Measurements from ENCODE around the gene SALL4.
"Not testable (repeated sequence)": the region's sequence is repeated elsewhere in the genome, so short reads cannot be mapped to it uniquely, and the experiment has no call there.

The SALL4 gene

GRCh38 chr20:51739722-51740249, 62.5 kb downstream of the SALL4 start:
- H3K9ac ChIP-seq (ENCODE audit: insufficient read length), result no peak overlapping the region
- H3K36me3 ChIP-seq (ENCODE audit: insufficient read depth, low read length), result no peaks in the 10 kb centered on the region
- DNase-seq (ENCODE audit: low read depth, low spot score), result no peak

DNA sequence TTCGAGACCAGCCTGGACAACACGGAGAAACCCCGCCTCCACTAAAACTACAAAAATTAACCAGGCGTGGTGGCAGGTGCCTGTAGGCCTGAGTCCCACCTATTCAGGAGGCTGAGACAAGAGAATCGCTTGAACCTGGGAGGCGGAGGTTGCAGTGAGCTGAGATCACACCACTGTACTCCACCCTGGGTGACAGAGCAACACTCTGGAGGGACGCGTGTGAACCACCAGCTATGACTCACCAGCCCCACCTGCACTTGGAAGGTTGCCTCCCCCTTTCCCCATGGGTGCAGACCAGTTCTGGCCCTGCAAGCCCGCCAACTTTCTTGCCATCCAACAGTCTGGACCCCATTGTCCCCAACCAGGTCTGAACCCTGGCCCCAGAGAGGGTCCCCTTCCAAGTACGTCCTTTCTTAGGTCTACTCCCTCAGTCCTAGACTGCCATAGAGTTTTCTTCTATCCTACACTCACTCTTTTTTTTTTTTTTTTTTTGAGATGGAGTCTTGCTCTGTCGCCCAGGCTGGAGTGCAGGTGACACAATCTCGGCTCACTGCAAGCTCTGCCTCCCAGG, 63.4 kb downstream of the SALL4 start:
- Histone ChIP-seq H3K4me3 (no peak overlapping the region), H3K36me3 (ENCODE audit: insufficient read depth, low read length) (no peaks in the 10 kb centered on the region), H3K9me3 (ENCODE audit: low read depth, low read length) (no peaks in the 10 kb centered on the region), H3K27ac (no peak overlapping the region), H3K9ac (ENCODE audit: insufficient read length) (no peak overlapping the region)
- TF ChIP-seq POLR2AphosphoS5 (IDR thresholded peaks at IDR 0.05; ENCODE audit: borderline replicate concordance, low read depth, low read length), result no peak
- no peak for TF ChIP-seq FOXP2 (optimal IDR thresholded peaks at IDR 0.05; ENCODE audit: control extremely low read depth, extremely low read length, insufficient read depth)
- no peak for TF ChIP-seq EZH2 (IDR thresholded peaks at IDR 0.05)
- DNase-seq (ENCODE audit: low read depth, low spot score), result no peak

More at GRCh38 chr20:51739722-51740249, 62.5 kb downstream of the SALL4 start:
- Histone ChIP-seq H3K9me3 (ENCODE audit: low read depth, low read length) (no peaks in the 10 kb centered on the region), H3K27ac (no peak overlapping the region), H3K4me3 (no peak overlapping the region)
- no peak for TF ChIP-seq EZH2 (IDR thresholded peaks at IDR 0.05)
- no peak for TF ChIP-seq POLR2AphosphoS5 (IDR thresholded peaks at IDR 0.05; ENCODE audit: borderline replicate concordance, low read depth, low read length)
- no peak for TF ChIP-seq FOXP2 (optimal IDR thresholded peaks at IDR 0.05; ENCODE audit: control extremely low read depth, extremely low read length, insufficient read depth)

GRCh38 chr20:51738261-51738660, 64.1 kb downstream of the SALL4 start:
- H3K4me3 ChIP-seq; DNase-seq (ENCODE audit: low read depth, low spot score): not testable (repeated sequence)

DNA sequence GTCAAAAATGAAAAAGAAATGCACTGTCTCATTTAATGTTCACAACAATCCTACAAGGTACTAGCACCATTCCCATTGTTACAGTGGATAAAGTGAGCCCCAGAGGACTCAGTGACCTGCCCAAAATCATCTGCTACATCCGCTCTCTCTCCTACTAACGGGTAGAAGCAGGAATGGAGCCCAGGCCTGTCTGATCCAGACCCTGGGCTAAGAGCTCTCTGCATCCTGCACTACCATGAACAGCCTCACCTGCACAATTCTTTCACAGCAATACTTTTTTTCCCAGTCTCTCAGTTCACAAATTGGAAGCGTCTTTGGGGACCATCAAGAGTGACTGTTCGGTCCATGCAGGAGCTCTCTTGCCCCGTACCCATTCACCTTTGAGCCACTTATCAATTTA, 65.4 kb downstream of the SALL4 start:
- no peak overlapping the region for H3K27ac ChIP-seq
- no peak overlapping the region for H3K9ac ChIP-seq (ENCODE audit: insufficient read length)
- H3K4me3 ChIP-seq, result no peak overlapping the region
- no peaks in the 10 kb centered on the region for H3K36me3 ChIP-seq (ENCODE audit: insufficient read depth, low read length)
- TF ChIP-seq EZH2 (IDR thresholded peaks at IDR 0.05) (no peak), POLR2AphosphoS5 (IDR thresholded peaks at IDR 0.05; ENCODE audit: borderline replicate concordance, low read depth, low read length) (no peak), FOXP2 (optimal IDR thresholded peaks at IDR 0.05; ENCODE audit: control extremely low read depth, extremely low read length, insufficient read depth) (no peak)
- H3K9me3 ChIP-seq (ENCODE audit: low read depth, low read length), result no peaks in the 10 kb centered on the region
- DNase-seq (ENCODE audit: low read depth, low spot score), result no peak

More at GRCh38 chr20:51738261-51738660, 64.1 kb downstream of the SALL4 start:
- not testable (repeated sequence) for H3K27ac ChIP-seq; H3K36me3 ChIP-seq (ENCODE audit: insufficient read depth, low read length); H3K9ac ChIP-seq (ENCODE audit: insufficient read length); H3K9me3 ChIP-seq (ENCODE audit: low read depth, low read length)

DNA sequence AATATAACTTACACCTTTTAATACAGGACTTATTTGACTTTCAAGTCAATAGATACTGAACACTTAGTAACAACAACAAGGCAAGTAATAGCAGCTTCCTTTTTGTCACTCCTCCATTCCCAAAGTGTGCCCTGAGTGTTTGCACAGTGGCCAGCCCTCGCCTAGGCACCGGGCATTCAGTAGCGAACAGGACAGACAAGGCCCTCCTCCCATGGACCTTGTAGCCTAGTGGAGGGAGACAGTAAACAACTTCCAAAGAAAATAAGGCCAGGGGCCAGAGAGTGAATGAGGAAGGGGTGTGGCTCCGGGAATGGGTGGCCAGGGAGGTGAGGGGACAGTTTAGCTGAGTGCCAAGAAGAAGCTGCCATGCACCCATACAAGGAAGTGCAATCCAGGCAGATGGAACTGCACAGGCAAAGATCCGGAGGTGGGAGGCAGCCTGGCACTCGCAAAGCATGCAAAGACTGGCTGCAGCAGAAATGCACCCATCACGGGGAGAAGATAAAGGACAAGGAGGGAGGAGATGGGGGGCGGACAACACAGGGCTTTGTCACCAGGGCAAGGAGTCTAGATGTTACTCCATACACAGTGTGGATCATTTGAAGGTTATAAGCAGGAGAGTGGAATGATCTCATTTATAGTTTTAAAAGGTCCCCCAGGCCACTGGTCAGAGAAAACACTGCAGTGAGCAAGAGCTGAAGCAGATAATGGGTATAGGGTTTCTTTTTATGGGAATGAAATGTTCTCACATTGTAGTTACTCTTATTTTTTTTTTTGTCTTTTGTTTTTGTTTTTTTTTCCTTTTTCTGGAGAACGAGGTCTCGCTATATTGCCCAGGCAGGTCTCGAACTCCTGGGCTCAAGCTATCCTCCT, 66.4 kb downstream of the SALL4 start:
- no peak overlapping the region for H3K4me3 ChIP-seq
- no peaks in the 10 kb centered on the region for H3K9me3 ChIP-seq (ENCODE audit: low read depth, low read length)
- no peak overlapping the region for H3K9ac ChIP-seq (ENCODE audit: insufficient read length)
- H3K36me3 ChIP-seq (ENCODE audit: insufficient read depth, low read length), result no peaks in the 10 kb centered on the region
- no peak for TF ChIP-seq EZH2 (IDR thresholded peaks at IDR 0.05)
- no peak for TF ChIP-seq FOXP2 (optimal IDR thresholded peaks at IDR 0.05; ENCODE audit: control extremely low read depth, extremely low read length, insufficient read depth)
- H3K27ac ChIP-seq, result no peak overlapping the region
- no peak for DNase-seq (ENCODE audit: low read depth, low spot score)

- H3K27ac ChIP-seq, result no peak overlapping the region
- no peak overlapping the region for H3K4me3 ChIP-seq
- H3K9me3 ChIP-seq (ENCODE audit: low read depth, low read length), result no peaks in the 10 kb centered on the region
- H3K9ac ChIP-seq (ENCODE audit: insufficient read length), result no peak overlapping the region
- TF ChIP-seq EZH2 (IDR thresholded peaks at IDR 0.05) (no peak), POLR2AphosphoS5 (IDR thresholded peaks at IDR 0.05; ENCODE audit: borderline replicate concordance, low read depth, low read length) (no peak), FOXP2 (optimal IDR thresholded peaks at IDR 0.05; ENCODE audit: control extremely low read depth, extremely low read length, insufficient read depth) (no peak)
- DNase-seq (ENCODE audit: low read depth, low spot score), result no peak
- no peaks in the 10 kb centered on the region for H3K36me3 ChIP-seq (ENCODE audit: insufficient read depth, low read length)
Observed at GRCh38 chr20:51734876-51735720, 67.2 kb downstream of the SALL4 start.

DNA sequence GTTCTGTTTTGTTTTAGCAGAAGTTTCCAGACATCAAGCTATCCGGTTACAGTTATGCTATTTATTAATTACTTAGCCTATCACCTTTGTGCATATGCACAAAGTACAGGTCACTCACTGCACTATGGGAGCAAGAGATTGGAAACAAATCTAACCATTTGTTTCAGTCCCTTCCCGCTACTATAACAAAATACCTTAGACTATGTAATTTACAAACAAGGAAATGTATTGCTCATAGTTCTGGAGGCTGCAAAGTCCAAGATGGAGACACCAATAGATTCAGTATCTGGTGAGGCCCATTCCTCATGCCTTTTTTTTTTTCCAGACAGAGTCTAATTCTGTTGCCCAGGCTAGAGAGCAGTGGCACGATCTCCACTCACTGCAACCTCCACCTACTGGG, 69.3 kb downstream of the SALL4 start:
- DNase-seq (ENCODE audit: low read depth, low spot score), result no peak
- Histone ChIP-seq H3K4me3 (no peak overlapping the region), H3K9ac (ENCODE audit: insufficient read length) (no peak overlapping the region), H3K27ac (no peak overlapping the region), H3K36me3 (ENCODE audit: insufficient read depth, low read length) (no peaks in the 10 kb centered on the region), H3K9me3 (ENCODE audit: low read depth, low read length) (no peaks in the 10 kb centered on the region)
- TF ChIP-seq POLR2AphosphoS5 (IDR thresholded peaks at IDR 0.05; ENCODE audit: borderline replicate concordance, low read depth, low read length), result no peak
- TF ChIP-seq EZH2 (IDR thresholded peaks at IDR 0.05), result no peak
- no peak for TF ChIP-seq FOXP2 (optimal IDR thresholded peaks at IDR 0.05; ENCODE audit: control extremely low read depth, extremely low read length, insufficient read depth)

Data from SK-N-MC (cell line).